Subcutaneous abdominal adipose tissue (tissue), 5 donors: Measurements from ENCODE around the gene TMEM183A.

Experiments
- H3K27ac ChIP-seq: one replicate; pipeline ENCODE4 v1.7.0; 2013; ENCODE audit warnings: low read depth, mild to moderate bottlenecking, inconsistent platforms, low read length, moderate library complexity
- H3K27me3 ChIP-seq, 5 donors: one replicate each; pipeline ENCODE4 v1.7.0; 2013; ENCODE audit warnings: low read length in 5 of 5, inconsistent platforms in 1 of 5; ENCODE audit not compliant: control insufficient read depth in 5 of 5, insufficient read depth in 4 of 5
- H3K36me3 ChIP-seq, 5 donors: one replicate each; pipeline ENCODE4 v1.7.0; 2013; ENCODE audit warnings: low read length in 5 of 5; ENCODE audit not compliant: control insufficient read depth in 5 of 5, insufficient read depth in 5 of 5
- H3K4me1 ChIP-seq, 5 donors: one replicate each; pipeline ENCODE4 v1.7.0; 2013; ENCODE audit warnings: low read length in 5 of 5, mild to moderate bottlenecking in 3 of 5, moderate library complexity in 1 of 5; ENCODE audit not compliant: control insufficient read depth in 5 of 5, insufficient read depth in 5 of 5
- H3K4me3 ChIP-seq, 5 donors: one replicate each; pipeline ENCODE4 v1.7.0; 2013; ENCODE audit warnings: low read length in 5 of 5, low read depth in 1 of 5
- H3K9ac ChIP-seq, 5 donors: one replicate each; pipeline ENCODE4 v1.7.0; 2013; ENCODE audit warnings: low read length in 5 of 5, mild to moderate bottlenecking in 4 of 5, moderate library complexity in 3 of 5
- H3K9me3 ChIP-seq, 5 donors: one replicate each; pipeline ENCODE4 v1.7.0; 2013; ENCODE audit warnings: low read length in 5 of 5; ENCODE audit not compliant: control insufficient read depth in 5 of 5
- donor health status: healthy.
- donor health status: healthy.
- donor health status: healthy.
- donor health status: healthy.
- donor health status: healthy.

TMEM183A gene

DNA sequence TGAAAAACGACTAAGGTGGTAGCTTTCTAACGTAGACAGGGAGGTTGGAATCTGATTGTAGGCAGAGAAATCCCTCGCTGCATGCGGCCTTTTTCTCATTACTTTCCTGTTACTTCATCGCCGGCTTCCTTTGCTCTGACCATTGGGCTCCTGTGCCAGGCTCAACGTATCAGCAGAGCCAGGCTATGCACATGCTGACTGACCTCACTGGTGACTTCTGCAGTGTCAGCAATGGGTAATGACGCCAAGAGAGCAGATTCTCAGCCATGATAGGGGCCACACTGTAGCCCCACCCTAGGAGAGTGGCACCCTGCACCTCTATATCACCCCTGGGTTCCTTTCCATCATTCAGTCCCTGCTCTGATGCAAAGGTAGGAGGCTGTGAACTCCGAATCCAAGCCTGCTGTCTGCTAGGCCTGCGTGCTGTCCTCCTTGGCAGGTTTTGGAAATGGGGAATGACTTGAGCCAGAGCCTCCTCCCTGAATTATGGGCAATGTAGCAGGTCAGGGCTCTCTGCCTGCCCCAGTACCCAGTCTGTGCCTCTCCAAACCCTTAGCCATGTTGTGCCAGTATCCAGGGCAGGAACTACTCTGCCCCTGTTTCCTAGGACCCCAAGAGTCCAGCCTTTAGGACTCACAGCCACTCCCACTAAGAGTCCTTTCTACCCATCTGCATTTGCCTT lies 30.5 kb downstream of the TMEM183A start:
- H3K27ac ChIP-seq, result no peak overlapping the region

DNA sequence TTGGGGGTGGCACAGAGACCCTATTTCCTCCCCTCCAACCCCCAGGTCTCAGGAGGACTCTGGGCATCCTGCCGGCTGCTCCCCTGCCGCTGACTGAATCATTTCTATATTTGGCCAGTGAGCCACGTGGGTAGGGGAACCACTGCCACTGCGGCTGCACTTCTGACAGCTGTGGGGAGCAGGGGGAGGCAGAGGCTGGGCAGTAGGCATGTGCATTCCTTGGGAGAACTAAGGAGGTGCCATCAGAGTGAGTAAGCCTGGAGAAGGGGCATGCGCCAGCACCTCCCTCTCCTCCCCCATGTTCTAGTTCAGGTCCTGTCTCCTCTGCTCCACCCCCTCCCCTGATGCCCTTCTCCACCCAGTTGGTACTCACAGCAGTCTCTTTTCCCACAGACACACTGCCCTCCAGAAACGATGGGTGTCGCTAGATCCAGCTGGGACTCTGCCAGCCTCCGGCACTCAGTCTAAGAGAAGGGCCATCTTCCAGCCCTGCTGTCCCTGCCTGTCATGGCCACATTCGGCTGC lies 31.1 kb downstream of the TMEM183A start:
- Histone ChIP-seq H3K9me3 (no peaks in the 10 kb centered on the region), H3K4me3 (no peak overlapping the region), H3K36me3 (no peaks in the 10 kb centered on the region), H3K9ac (no peak overlapping the region), H3K27ac (no peak overlapping the region), H3K27me3 (peaks cover 4 to 18% (median 10%) of the 10 kb centered on the region in 5 donors), H3K4me1 (peaks cover 0 to 16% (median 6%) of the 10 kb centered on the region in 5 donors)

More for the DNA sequence above, 30.5 kb downstream of the TMEM183A start:
- Histone ChIP-seq H3K36me3 (no peaks in the 10 kb centered on the region), H3K9me3 (no peaks in the 10 kb centered on the region), H3K9ac (no peak overlapping the region), H3K4me3 (no peak overlapping the region), H3K4me1 (peaks cover 0 to 16% (median 6%) of the 10 kb centered on the region in 5 donors), H3K27me3 (peaks cover 4 to 18% (median 10%) of the 10 kb centered on the region in 5 donors)

DNA sequence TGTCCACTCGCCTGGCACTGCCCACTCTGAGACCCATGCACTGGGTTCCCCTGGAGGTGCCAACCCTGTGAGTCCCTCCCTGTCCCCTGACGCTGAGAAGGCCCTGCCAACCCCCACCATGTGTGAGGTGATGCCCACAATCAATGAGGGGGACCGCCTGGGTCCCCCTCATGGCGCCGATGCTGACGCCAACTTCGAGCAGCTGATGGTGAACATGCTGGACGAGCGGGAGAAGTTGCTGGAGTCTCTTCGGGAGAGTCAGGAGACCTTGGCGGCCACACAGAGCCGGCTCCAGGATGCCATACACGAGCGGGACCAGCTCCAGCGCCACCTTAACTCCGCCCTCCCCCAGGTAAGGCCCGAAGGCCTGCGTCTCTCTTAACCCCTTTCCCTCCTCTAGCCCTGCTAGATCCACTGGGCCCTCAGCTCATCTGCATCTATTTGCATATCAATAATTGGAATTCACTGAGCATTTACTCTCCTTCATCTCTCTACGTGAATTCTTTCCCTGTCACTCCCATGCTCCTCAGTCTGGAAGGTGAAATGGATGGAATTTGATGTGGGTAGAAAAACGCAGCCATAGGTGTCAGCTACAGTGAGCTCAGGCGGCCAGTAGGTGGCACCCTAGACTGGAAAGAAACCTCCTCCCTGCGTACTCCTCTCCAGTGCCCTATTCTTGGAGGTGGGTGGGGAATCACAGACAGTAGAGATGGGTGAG lies 31.9 kb downstream of the TMEM183A start:
- peaks cover 4 to 18% (median 12%) of the 10 kb centered on the region in 5 donors for H3K27me3 ChIP-seq
- H3K4me3 ChIP-seq, result no peak overlapping the region
- H3K4me1 ChIP-seq, result peaks cover 0 to 16% (median 6%) of the 10 kb centered on the region in 5 donors
- no peak overlapping the region for H3K27ac ChIP-seq
- no peaks in the 10 kb centered on the region for H3K36me3 ChIP-seq
- H3K9me3 ChIP-seq, result no peaks in the 10 kb centered on the region
- H3K9ac ChIP-seq, result no peak overlapping the region

DNA sequence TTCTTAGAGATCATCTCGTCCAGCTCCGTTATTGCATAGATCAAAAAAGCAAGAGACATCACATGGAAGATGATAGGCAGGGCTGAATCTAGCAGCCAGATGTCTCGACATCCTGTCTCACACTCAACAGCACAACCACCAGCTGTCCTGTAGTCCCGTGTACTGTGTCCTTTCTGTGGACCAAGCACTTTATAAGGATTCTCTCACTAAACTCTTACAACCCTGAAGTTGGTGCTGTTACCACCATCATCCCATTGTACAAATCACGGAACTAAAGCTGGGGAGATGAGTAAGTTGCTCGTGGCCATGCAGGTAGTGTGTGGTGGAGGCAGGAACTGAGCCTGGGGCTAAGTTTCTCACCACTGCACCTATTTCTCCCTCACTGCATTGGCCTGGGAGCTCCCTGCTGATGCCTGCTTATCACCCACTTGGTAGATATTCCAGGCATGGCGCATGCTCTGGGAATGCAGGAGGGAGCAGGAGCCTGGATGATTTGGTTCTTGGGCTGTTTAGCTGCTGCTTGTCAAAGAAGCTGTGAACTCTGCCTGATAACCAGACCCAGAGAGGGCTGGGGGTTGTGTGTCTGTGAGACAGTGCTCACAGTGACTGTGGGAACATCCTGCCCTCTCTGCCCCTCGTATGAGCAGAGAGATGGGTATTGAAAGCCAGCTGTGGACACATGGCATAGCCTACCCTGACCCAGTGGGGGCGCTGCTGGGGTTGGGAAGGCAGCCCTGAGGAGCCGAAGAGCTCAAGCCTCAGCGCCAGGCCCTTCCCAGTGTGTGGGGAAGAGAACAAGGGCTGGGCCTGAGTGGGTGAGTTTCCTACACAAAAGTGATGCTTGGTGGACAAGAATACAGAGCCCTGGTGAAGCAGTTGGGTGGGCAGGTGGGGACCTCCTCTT lies 32.7 kb downstream of the TMEM183A start:
- peaks cover 6 to 15% (median 15%) of the 10 kb centered on the region in 5 donors for H3K27me3 ChIP-seq
- no peaks in the 10 kb centered on the region for H3K9me3 ChIP-seq
- H3K27ac ChIP-seq, result no peak overlapping the region
- no peak overlapping the region for H3K4me3 ChIP-seq
- H3K36me3 ChIP-seq, result no peaks in the 10 kb centered on the region
- H3K4me1 ChIP-seq, result peaks cover 0 to 16% (median 6%) of the 10 kb centered on the region in 5 donors
- H3K9ac ChIP-seq, result no peak overlapping the region

DNA sequence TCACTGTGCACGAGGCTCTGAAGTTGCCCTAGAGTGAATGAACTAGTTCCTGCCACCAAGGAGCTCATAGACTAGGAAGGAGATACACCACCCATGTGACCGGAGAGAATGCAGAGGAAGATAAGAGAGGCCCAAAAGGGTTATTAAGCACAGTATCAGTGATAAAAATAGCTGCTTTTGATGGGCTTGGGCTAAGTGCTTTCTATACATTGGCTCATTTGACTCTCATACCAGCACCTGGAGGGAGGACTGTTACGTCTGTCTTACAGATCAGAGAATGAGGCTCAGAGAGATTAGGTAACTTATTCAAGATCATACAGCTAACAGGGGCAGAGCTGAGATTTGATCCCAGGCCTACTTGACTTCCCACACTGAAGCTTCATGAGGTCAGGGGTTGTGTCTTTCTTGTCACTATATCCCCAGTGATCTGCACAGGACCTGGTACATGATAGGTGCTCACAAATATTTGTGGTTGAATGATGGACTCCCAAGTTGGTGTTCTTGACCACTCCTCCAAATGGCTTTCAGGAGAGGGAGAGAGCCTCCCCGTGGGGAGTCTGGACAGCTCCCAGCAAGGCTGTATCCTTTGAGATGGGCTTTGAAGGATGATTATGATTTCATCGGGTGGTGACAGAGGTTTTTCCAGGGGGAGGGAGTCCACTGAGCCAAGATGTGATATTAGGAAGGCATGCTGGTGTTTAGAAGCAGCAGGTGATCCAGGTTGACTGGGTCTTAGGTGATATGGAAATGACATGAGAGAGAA lies 33.5 kb downstream of the TMEM183A start:
- Histone ChIP-seq H3K27ac (no peak overlapping the region), H3K9me3 (no peaks in the 10 kb centered on the region), H3K9ac (no peak overlapping the region), H3K27me3 (peaks cover 6 to 17% (median 15%) of the 10 kb centered on the region in 5 donors), H3K36me3 (no peaks in the 10 kb centered on the region), H3K4me3 (no peak overlapping the region), H3K4me1 (peaks cover 0 to 16% (median 6%) of the 10 kb centered on the region in 5 donors)

DNA sequence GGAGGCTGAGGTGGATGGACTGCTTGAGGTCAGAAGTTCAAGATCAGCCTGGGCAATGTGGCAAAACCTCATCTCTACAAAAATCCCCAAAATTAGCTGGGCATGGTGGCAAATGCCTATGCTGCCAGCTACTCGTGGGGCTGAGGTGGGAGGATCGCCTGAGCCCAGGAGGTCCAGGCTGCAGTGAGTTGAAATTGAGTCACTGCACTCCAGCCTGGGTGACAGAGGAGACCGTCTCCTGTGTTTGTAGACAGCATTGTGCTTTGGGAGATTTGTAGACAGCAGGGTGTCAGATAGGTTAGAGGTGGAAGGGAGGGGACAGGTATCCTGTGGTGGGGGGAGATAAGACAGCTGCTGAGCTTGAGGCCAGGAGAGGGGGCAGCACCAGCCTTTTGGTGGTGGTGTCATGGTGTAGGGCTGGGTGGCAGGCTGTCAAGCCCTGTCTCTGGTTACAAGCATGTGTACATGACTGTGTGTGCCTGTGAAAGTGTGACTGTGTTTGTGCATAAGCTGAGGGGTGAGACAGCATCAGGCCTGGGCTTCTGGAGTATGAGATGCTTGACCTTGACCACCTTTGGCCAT lies 34.3 kb downstream of the TMEM183A start:
- H3K4me1 ChIP-seq, result peaks cover 0 to 16% (median 6%) of the 10 kb centered on the region in 5 donors

DNA sequence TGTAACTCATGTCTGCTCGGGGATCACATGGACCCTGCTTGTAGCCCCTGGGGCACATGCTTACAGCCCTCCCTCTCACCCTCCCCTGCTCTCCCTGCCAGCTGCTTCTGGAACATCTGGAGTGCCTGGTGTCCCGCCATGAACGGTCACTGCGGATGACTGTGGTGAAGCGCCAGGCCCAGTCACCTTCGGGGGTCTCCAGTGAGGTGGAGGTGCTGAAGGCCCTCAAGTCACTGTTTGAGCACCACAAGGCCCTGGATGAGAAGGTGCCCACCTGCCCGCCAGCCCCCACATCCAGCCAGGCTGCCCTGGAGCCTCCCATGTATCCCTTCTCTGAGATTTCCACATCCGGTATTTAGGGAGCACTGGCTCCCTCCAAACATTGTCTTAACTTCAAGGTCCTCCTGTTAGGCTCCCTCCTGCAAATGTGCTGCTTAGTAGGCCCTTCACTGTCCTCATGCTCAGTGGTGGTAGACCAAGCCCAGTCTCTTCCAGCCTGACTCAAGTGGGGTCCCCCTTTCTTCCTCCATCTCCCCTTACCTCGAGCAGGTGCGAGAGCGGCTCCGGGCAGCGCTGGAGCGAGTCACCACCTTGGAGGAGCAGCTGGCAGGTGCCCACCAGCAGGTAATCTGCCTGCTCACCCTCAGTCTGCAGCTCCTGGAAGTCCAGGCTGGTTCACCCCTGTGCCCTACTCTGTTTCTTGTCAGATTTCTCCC lies 36.8 kb downstream of the TMEM183A start:
- Histone ChIP-seq H3K36me3 (no peaks in the 10 kb centered on the region), H3K4me3 (no peak overlapping the region), H3K27me3 (peaks cover 2 to 16% (median 10%) of the 10 kb centered on the region in 5 donors), H3K9me3 (no peaks in the 10 kb centered on the region), H3K27ac (no peak overlapping the region), H3K9ac (no peak overlapping the region), H3K4me1 (peaks cover 0 to 5% (median 3%) of the 10 kb centered on the region in 5 donors)

More for the DNA sequence above, 34.3 kb downstream of the TMEM183A start:
- H3K36me3 ChIP-seq, result no peaks in the 10 kb centered on the region
- no peak overlapping the region for H3K27ac ChIP-seq
- no peak overlapping the region for H3K4me3 ChIP-seq
- no peaks in the 10 kb centered on the region for H3K9me3 ChIP-seq
- no peak overlapping the region for H3K9ac ChIP-seq
- peaks cover 6 to 19% (median 17%) of the 10 kb centered on the region in 5 donors for H3K27me3 ChIP-seq

DNA sequence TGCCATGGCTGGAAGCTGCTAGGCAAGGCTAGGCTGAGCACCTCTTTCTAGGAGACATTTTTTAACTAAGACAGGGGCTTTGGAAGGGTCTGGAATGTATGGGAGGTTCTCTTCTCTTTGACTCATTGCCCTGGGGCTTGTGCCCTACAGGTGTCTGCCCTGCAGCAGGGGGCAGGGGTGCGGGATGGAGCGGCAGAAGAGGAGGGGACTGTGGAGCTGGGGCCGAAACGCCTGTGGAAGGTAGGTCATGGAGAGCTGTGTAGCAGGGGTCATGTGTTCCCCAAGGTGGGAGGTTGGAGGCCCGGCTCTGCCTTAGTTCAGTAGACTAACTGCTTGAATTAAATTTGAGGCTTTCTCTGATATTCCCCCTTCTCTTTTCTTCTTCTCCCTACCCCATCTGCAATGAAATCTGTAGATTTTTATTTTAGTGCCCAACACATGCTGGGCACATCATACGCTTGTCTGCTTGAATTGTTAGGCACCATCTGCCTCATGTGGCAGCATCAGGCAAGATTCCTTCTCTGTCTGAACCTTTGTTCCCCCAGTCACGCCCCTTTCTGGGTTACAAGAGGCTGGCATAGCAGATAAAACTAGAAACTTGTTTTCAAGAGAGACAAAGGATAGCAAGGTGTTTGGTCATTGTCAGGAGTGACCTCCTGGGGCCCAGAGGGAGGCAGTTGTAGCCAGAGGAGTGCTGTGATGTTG lies 37.5 kb downstream of the TMEM183A start:
- Histone ChIP-seq H3K4me1 (peaks cover 0 to 5% (median 3%) of the 10 kb centered on the region in 5 donors), H3K36me3 (no peaks in the 10 kb centered on the region), H3K27me3 (peaks cover 2 to 16% (median 9%) of the 10 kb centered on the region in 5 donors), H3K9me3 (no peaks in the 10 kb centered on the region), H3K9ac (no peak overlapping the region), H3K27ac (no peak overlapping the region), H3K4me3 (no peak overlapping the region)
